ENCODE measurements around the gene POLR2C. TPM values are rescaled to one million over a fixed set of nuclear protein-coding genes. Genes with fewer than 3 reads are reported as not detected.
A peak's percentile ranks its signal among the peaks of the same experiment; 100 is the strongest.

Gene POLR2C
- total RNA-seq, 1 experiment from 2014 or later, result 47.8 TPM

DNA sequence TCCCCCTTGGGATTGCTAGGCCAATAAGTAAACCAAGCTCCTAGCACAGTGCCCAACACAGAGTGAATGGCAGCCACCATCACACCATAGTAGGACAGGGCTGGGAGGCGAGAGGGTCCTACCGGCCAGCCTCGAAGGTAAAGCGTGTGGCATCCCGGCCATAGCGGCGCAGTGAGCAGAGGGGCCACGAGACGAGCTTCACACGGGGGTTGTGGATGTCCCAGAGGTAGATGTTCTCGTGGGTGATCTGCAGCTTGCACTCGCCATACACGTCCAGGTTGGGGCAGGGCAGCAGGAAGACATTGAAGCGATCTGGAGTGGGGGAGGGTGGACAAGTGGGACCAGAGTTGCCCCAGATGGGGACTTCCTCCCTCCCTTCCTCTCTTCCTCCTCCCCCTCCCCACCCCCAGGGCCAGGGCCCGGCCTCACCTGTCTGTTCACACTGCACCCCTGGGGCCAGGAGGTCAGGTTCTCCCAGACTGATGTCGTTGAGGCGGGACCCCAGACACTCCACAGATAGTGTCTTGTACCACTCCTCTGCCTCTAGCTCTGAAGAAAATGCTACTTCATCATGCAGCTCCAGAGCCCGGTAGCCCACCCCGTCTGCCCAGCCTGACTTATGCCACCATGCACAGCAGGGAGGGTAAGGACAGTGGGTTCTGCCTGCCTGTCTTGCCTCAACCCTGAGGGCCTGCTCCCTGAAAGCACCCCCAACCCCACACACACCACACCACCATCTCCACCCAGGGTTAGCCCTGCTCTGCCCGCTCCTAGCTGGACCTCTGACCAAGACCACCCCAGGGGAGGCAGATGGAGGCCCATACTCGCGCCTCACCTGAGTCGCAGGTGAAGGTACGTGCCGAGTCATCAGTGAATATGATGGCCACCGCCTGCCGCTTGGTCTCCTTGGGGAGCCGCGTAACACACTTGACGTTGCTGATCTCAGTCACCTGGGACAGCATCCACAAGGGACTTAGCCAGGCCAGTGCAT, 12.5 kb downstream of the POLR2C start:
- Histone ChIP-seq H3K79me2 (ENCODE audit: low read depth) (no peaks in the 10 kb centered on the region), H3K9me2 (ENCODE audit: insufficient read depth) (no peaks in the 10 kb centered on the region), H4K20me1 (ENCODE audit: insufficient read depth) (no peaks in the 10 kb centered on the region), H3K4me3 (no peak overlapping the region), H3K9me3 (ENCODE audit: insufficient read depth, low read depth) (no peaks in the 10 kb centered on the region), H3K27me3 (ENCODE audit: insufficient read depth, low read depth) (no peaks in the 10 kb centered on the region), H3K36me3 (ENCODE audit: low read depth) (0 out of 2 replicates have a peak, but pooled peaks cover 4% of the 10 kb centered on the region), H3K4me2 (no peak overlapping the region), H3F3A (ENCODE audit: insufficient read depth, low read depth) (no peaks in the 10 kb centered on the region), H3K4me1 (replicated peaks; ENCODE audit: insufficient read depth) (no peaks in the 10 kb centered on the region), H2AFZ (no peak overlapping the region), H3K27ac (no peak overlapping the region)
- ChIA-PET CTCF (no interaction called here), POLR2A (ENCODE audit: unreplicated experiment) (no interaction called here)
- no TSS peak for BruUV-seq (replicated peaks)
- DNase-seq, result no peak
- intact Hi-C loops (cut with micrococcal nuclease; ENCODE audit: unreplicated experiment), result no loop called here
- no peak for TF ChIP-seq EZH2 (IDR thresholded peaks at IDR 0.05; ENCODE audit: low read depth)

DNA sequence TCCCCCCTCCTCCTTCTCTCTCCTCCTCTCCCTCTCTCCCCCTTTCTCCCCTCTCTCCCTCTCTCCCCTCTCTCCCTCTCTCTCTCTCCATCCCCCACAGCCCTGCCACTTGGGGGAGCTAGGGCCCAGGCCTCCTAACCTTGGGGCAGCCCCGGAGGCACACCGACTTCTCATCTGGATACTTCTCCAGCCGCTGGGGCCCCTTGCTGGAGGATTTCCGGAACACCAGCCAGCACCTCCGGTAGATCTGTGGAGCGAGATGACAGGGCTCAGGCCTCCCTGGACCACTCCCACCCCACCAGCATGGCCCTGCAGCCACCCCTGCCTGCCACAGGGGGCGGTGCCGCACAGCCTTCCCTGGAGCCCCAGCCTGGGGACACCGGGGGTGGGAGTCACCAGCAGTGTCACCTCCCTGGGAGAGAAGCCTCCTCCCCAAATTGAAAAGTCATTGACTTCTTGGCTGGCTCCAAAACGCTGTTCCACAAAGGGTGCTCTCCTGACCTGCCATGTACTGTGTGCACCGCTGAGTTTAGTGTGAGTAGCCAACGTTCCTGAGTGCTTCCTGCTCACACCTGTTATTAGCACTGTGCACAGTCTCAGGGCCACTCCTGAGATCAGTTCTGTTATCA, 13.3 kb downstream of the POLR2C start:
- H3K4me3 ChIP-seq, result no peak overlapping the region
- no peaks in the 10 kb centered on the region for H3K9me2 ChIP-seq (ENCODE audit: insufficient read depth)
- no peaks in the 10 kb centered on the region for H4K20me1 ChIP-seq (ENCODE audit: insufficient read depth)
- H3F3A ChIP-seq (ENCODE audit: insufficient read depth, low read depth), result no peaks in the 10 kb centered on the region
- H3K79me2 ChIP-seq (ENCODE audit: low read depth), result no peaks in the 10 kb centered on the region
- DNase-seq, result no peak
- H3K27me3 ChIP-seq (ENCODE audit: insufficient read depth, low read depth), result no peaks in the 10 kb centered on the region
- no TSS peak for BruUV-seq (replicated peaks)
- intact Hi-C loops (cut with micrococcal nuclease; ENCODE audit: unreplicated experiment), result no loop called here
- no peak overlapping the region for H3K4me2 ChIP-seq
- H3K36me3 ChIP-seq (ENCODE audit: low read depth), result 0 out of 2 replicates have a peak, but pooled peaks cover 4% of the 10 kb centered on the region
- no peak overlapping the region for H3K27ac ChIP-seq
- CTCF ChIA-PET, result no interaction called here
- no peak for TF ChIP-seq EZH2 (IDR thresholded peaks at IDR 0.05; ENCODE audit: low read depth)
- TF ChIP-seq, protein P1, sequence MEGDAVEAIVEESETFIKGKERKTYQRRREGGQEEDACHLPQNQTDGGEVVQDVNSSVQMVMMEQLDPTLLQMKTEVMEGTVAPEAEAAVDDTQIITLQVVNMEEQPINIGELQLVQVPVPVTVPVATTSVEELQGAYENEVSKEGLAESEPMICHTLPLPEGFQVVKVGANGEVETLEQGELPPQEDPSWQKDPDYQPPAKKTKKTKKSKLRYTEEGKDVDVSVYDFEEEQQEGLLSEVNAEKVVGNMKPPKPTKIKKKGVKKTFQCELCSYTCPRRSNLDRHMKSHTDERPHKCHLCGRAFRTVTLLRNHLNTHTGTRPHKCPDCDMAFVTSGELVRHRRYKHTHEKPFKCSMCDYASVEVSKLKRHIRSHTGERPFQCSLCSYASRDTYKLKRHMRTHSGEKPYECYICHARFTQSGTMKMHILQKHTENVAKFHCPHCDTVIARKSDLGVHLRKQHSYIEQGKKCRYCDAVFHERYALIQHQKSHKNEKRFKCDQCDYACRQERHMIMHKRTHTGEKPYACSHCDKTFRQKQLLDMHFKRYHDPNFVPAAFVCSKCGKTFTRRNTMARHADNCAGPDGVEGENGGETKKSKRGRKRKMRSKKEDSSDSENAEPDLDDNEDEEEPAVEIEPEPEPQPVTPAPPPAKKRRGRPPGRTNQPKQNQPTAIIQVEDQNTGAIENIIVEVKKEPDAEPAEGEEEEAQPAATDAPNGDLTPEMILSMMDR (conservative IDR thresholded peaks at IDR 0.05), result peak; percentile 53; the same call in 1 of the 2 replicates
- POLR2A ChIA-PET (ENCODE audit: unreplicated experiment), result no interaction called here
- no peak overlapping the region for H2AFZ ChIP-seq
- H3K4me1 ChIP-seq (replicated peaks; ENCODE audit: insufficient read depth), result no peaks in the 10 kb centered on the region
- H3K9me3 ChIP-seq (ENCODE audit: insufficient read depth, low read depth), result no peaks in the 10 kb centered on the region

DNA sequence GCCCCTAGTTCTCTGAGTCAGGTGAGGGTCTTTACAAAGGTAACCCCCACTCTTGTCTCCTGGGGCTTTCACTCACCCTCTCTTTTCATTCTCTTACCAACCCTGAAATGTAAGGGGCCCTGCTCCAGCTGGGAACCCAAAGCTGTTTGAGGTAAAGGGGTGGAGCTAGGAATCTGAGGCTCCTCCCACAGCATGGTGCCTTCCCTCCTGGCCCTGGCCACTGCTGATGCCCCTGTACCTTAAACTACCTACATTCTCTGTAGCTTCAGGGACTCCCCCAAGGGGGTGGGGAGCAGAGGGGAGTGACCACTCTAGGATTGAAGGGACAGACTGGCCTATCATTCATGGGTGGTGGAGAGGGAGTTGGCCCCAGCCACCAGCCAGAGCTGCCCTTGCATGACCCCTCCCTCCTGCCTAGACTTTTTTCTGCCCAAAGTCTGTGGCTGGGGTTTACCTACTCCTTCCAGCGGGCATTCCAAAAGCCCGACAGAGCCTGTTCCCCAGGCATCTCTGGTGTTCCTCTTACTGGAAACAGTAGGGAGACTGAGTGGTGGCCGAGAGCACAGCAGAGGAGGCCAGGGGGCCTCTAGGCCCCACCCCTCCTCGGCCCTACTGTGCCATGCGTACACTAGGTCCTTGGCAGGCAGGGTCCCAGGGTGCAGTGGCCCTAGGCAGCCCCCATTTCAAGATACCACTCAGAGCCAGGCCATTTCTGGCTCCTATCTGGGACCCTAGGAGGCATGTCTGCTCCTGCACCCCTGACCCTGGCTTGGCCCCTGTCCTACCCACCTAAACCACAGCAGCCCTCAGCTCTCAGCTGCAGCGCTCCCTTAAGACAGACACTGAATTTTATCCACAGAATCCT, 14.3 kb downstream of the POLR2C start:
- TF ChIP-seq, protein P1 (conservative IDR thresholded peaks at IDR 0.05), result no peak
- no peak for TF ChIP-seq EZH2 (IDR thresholded peaks at IDR 0.05; ENCODE audit: low read depth)
- Histone ChIP-seq H3K79me2 (ENCODE audit: low read depth) (no peaks in the 10 kb centered on the region), H3K9me3 (ENCODE audit: insufficient read depth, low read depth) (no peaks in the 10 kb centered on the region), H3F3A (ENCODE audit: insufficient read depth, low read depth) (no peaks in the 10 kb centered on the region), H3K4me2 (no peak overlapping the region), H3K9me2 (ENCODE audit: insufficient read depth) (no peaks in the 10 kb centered on the region), H4K20me1 (ENCODE audit: insufficient read depth) (no peaks in the 10 kb centered on the region), H3K4me3 (no peak overlapping the region), H3K36me3 (ENCODE audit: low read depth) (0 out of 2 replicates have a peak, but pooled peaks cover 4% of the 10 kb centered on the region), H3K4me1 (replicated peaks; ENCODE audit: insufficient read depth) (no peaks in the 10 kb centered on the region), H3K27ac (no peak overlapping the region), H3K27me3 (ENCODE audit: insufficient read depth, low read depth) (no peaks in the 10 kb centered on the region), H2AFZ (no peak overlapping the region)
- intact Hi-C loops (cut with micrococcal nuclease; ENCODE audit: unreplicated experiment), result no loop called here
- no peak for DNase-seq
- no TSS peak for BruUV-seq (replicated peaks)
- ChIA-PET POLR2A (ENCODE audit: unreplicated experiment) (no interaction called here), CTCF (no interaction called here)
